Breast epithelium (tissue), 4 donors: ENCODE results near the gene PPP4R1. TPM values are rescaled to one million over a fixed set of nuclear protein-coding genes. Genes with fewer than 3 reads are reported as not detected.

Source experiments
- DNase-seq, 2 donors: peaks; one replicate each; pipeline ENCODE4 v3.0.0-alpha.2; 2019; ENCODE audit warnings: low spot score in 2 of 2
- H3K27ac ChIP-seq, 2 donors: fragments of 200-600 bp; sonication (generic) in 1 of 2; one replicate each; pipeline ENCODE4 v1.5.1; 2016 to 2019; ENCODE audit warnings: mild to moderate bottlenecking in 1 of 2
- H3K27me3 ChIP-seq, 2 donors: fragments of 200-600 bp; sonication (generic) in 1 of 2; one replicate each; pipeline versions ENCODE4 v1.5.1 to v1.6.0; 2017 to 2019; ENCODE audit warnings: control low read depth in 1 of 2, mild to moderate bottlenecking in 1 of 2
- H3K36me3 ChIP-seq: fragments of 200-600 bp; one replicate; pipeline ENCODE4 v1.5.1; 2019
- H3K4me1 ChIP-seq, 2 donors: fragments of 200-600 bp; sonication (generic); one replicate each; pipeline ENCODE4 v1.5.1; 2016 to 2019; ENCODE audit warnings: control low read depth in 1 of 2
- H3K4me3 ChIP-seq, 3 donors: fragments of 200-600 bp; sonication (generic); 1 replicate in 2 of 3; 2 replicates in 1 of 3; pipeline ENCODE4 v1.5.1; 2016 to 2019; ENCODE audit warnings: mild to moderate bottlenecking in 3 of 3, moderate library complexity in 2 of 3
- H3K9me3 ChIP-seq, 2 donors: fragments of 200-600 bp; sonication (generic) in 1 of 2; one replicate each; pipeline ENCODE4 v1.5.1; 2016 to 2019; ENCODE audit warnings: control low read depth in 1 of 2
- CTCF ChIP-seq, 3 donors: fragments of 450-650 bp; IDR thresholded peaks; one replicate each; pipeline ENCODE4 v1.5.1; 2016 to 2017; ENCODE audit warnings: antibody characterized with exemption in 3 of 3, mild to moderate bottlenecking in 3 of 3, moderate library complexity in 3 of 3
- POLR2A ChIP-seq: fragments of 450-650 bp; IDR thresholded peaks from one replicate; pipeline ENCODE4 v1.6.1; 2016; ENCODE audit warnings: antibody characterized with exemption, mild to moderate bottlenecking, moderate library complexity
- POLR2AphosphoS5 ChIP-seq, 3 donors: sonication (generic); formaldehyde crosslinking; IDR thresholded peaks; one replicate each; pipeline ENCODE4 v1.6.1; 2017; ENCODE audit warnings: antibody characterized with exemption in 3 of 3
- intact Hi-C: fragments of 100-400 bp; cut with DNase I; formaldehyde crosslinking; loops from one replicate; pipeline ENCODE4 v1.15.1; 2023; ENCODE audit warnings: low total_unique reads
- total RNA-seq, 3 donors: library from RNA; depleted of rRNA; stranded (reverse); fragments of >200 nt; gene quantifications; one replicate each; pipeline ENCODE4 v1.1.0, GENCODE V29; 2016

PPP4R1 gene
- total RNA-seq, 3 donors from 2014 or later: 66.7 to 139 (median 93.4) TPM

GRCh38 chr18:9658087-9658641 is 43.8 kb upstream of the PPP4R1 start:
- Histone ChIP-seq H3K36me3 (no peaks in the 10 kb centered on the region), H3K9me3 (no peaks in the 10 kb centered on the region), H3K27me3 (no peaks in the 10 kb centered on the region), H3K4me3 (no peak overlapping the region), H3K4me1 (no peaks in the 10 kb centered on the region), H3K27ac (no peak overlapping the region)
- DNase-seq: no peak
- intact Hi-C loops: no loop called here
- TF ChIP-seq POLR2AphosphoS5 (IDR thresholded peaks at IDR 0.05) (no peak), CTCF (IDR thresholded peaks at IDR 0.05) (no peak), POLR2A (no peak)

GRCh38 chr18:9655232-9655767 is 40.9 kb upstream of the PPP4R1 start:
- H3K36me3 ChIP-seq: no peaks in the 10 kb centered on the region
- TF ChIP-seq POLR2A (no peak), CTCF (IDR thresholded peaks at IDR 0.05) (no peak), POLR2AphosphoS5 (IDR thresholded peaks at IDR 0.05) (no peak)

GRCh38 chr18:9653390-9653789 is 39.0 kb upstream of the PPP4R1 start:
- no peaks in the 10 kb centered on the region for H3K4me1 ChIP-seq
- no peak overlapping the region for H3K4me3 ChIP-seq
- intact Hi-C loops: no loop called here
- no peaks in the 10 kb centered on the region for H3K27me3 ChIP-seq
- peak; percentile 90 to 94 for DNase-seq
- H3K9me3 ChIP-seq: no peaks in the 10 kb centered on the region
- TF ChIP-seq POLR2AphosphoS5 (IDR thresholded peaks at IDR 0.05): peak; percentile 36 to 76 (median 40)
- no peak for TF ChIP-seq CTCF (IDR thresholded peaks at IDR 0.05)
- TF ChIP-seq POLR2A: no peak
- peak overlapping the region; percentile 32 to 45 for H3K27ac ChIP-seq
- H3K36me3 ChIP-seq: no peaks in the 10 kb centered on the region

More at GRCh38 chr18:9655232-9655767, 40.9 kb upstream of the PPP4R1 start:
- H3K4me1 ChIP-seq: no peaks in the 10 kb centered on the region
- H3K4me3 ChIP-seq: no peak overlapping the region
- H3K27ac ChIP-seq: no peak overlapping the region
- DNase-seq: no peak
- intact Hi-C loops: no loop called here
- H3K9me3 ChIP-seq: no peaks in the 10 kb centered on the region
- H3K27me3 ChIP-seq: no peaks in the 10 kb centered on the region

- Histone ChIP-seq H3K9me3 (no peaks in the 10 kb centered on the region), H3K27me3 (no peaks in the 10 kb centered on the region), H3K4me3 (no peak overlapping the region), H3K36me3 (no peaks in the 10 kb centered on the region), H3K4me1 (no peaks in the 10 kb centered on the region), H3K27ac (no peak overlapping the region)
- TF ChIP-seq POLR2A: no peak
- intact Hi-C loops: no loop called here
- no peak for DNase-seq
Measured at GRCh38 chr18:9649164-9649540, 34.8 kb upstream of the PPP4R1 start.

GRCh38 chr18:9648431-9649163 is 34.2 kb upstream of the PPP4R1 start:
- no peak for DNase-seq
- Histone ChIP-seq H3K27me3 (no peaks in the 10 kb centered on the region), H3K4me1 (no peaks in the 10 kb centered on the region), H3K4me3 (no peak overlapping the region), H3K27ac (no peak overlapping the region), H3K36me3 (no peaks in the 10 kb centered on the region), H3K9me3 (no peaks in the 10 kb centered on the region)
- TF ChIP-seq POLR2A (no peak), POLR2AphosphoS5 (IDR thresholded peaks at IDR 0.05) (no peak), CTCF (IDR thresholded peaks at IDR 0.05) (no peak)
- intact Hi-C loops: no loop called here
